HK-2 (cell line): ENCODE measurements around the gene SAMD13.

ENCODE experiments used
- DNase-seq: peaks from one replicate; pipeline ENCODE4 v3.0.0-alpha.2; 2018; ENCODE audit not compliant: unreplicated experiment

The SAMD13 gene

GRCh38 chr1:84344286-84344685 lies 42.8 kb downstream of the SAMD13 start:
- no peak for DNase-seq

- DNase-seq: no peak
Measured at GRCh38 chr1:84345220-84345619, 43.7 kb downstream of the SAMD13 start.

- no peak for DNase-seq
Measured at GRCh38 chr1:84347271-84347931, 45.9 kb downstream of the SAMD13 start.

- DNase-seq: no peak
Measured at GRCh38 chr1:84347932-84348555, 46.5 kb downstream of the SAMD13 start.

GRCh38 chr1:84348759-84349158 lies 47.3 kb downstream of the SAMD13 start:
- DNase-seq: no peak

GRCh38 chr1:84350104-84350503 lies 48.6 kb downstream of the SAMD13 start:
- no peak for DNase-seq

- no peak for DNase-seq
Measured at GRCh38 chr1:84350550-84350949, 49.0 kb downstream of the SAMD13 start.

- DNase-seq: no peak
Measured at GRCh38 chr1:84352298-84353106, 51.0 kb downstream of the SAMD13 start.

GRCh38 chr1:84353695-84354094 lies 52.2 kb downstream of the SAMD13 start:
- DNase-seq: no peak

GRCh38 chr1:84355556-84355955 lies 54.0 kb downstream of the SAMD13 start:
- no peak for DNase-seq

- no peak for DNase-seq
Measured at GRCh38 chr1:84356881-84357280, 55.4 kb downstream of the SAMD13 start.

- DNase-seq: no peak
Measured at GRCh38 chr1:84358695-84359094, 57.2 kb downstream of the SAMD13 start.

- DNase-seq: no peak
Measured at GRCh38 chr1:84360316-84360715, 58.8 kb downstream of the SAMD13 start.

GRCh38 chr1:84361796-84362195 lies 60.3 kb downstream of the SAMD13 start:
- DNase-seq: no peak

GRCh38 chr1:84363019-84363418 lies 61.5 kb downstream of the SAMD13 start:
- DNase-seq: no peak

GRCh38 chr1:84363622-84364021 lies 62.1 kb downstream of the SAMD13 start:
- no peak for DNase-seq

GRCh38 chr1:84365225-84366221 lies 64.0 kb downstream of the SAMD13 start:
- DNase-seq: peak; percentile 25

- DNase-seq: no peak
Measured at GRCh38 chr1:84366786-84367185, 65.3 kb downstream of the SAMD13 start.

- no peak for DNase-seq
Measured at GRCh38 chr1:84367219-84367618, 65.7 kb downstream of the SAMD13 start.

- no peak for DNase-seq
Measured at GRCh38 chr1:84368441-84368840, 66.9 kb downstream of the SAMD13 start.

GRCh38 chr1:84370266-84370665 lies 68.8 kb downstream of the SAMD13 start:
- no peak for DNase-seq
